Common myeloid progenitor, CD34-positive (primary cell): ENCODE data around the gene PEX14. TPM values are rescaled to one million over a fixed set of nuclear protein-coding genes. Genes with fewer than 3 reads are reported as not detected.
"Not testable (repeated sequence)": the region's sequence is repeated elsewhere in the genome, so short reads cannot be mapped to it uniquely, and the experiment has no call there.

ENCODE experiments used
- CTCF ChIA-PET: fragments of 350-600 bp; sonication (Branson Sonifier 250); formaldehyde crosslinking; loops from one replicate; lab custom pipeline; 2021; ENCODE audit warnings: antibody characterized with exemption; lab: Charles Lee
- POLR2A ChIA-PET: fragments of 350-600 bp; sonication (Branson Sonifier 250); formaldehyde crosslinking; loops from one replicate; lab custom pipeline; 2021; ENCODE audit warnings: antibody characterized with exemption; lab: Charles Lee
- DNase-seq, 3 donors: peaks; one replicate each; pipeline versions ENCODE4 v3.0.0 to v3.0.0-alpha.2; 2013
- H3K27ac ChIP-seq, 2 experiments: 1 replicate in 1 of 2; 2 replicates in 1 of 2; pipeline ENCODE4 v1.7.0; 2013; ENCODE audit warnings: inconsistent platforms in 2 of 2, low read length in 2 of 2, mild to moderate bottlenecking in 2 of 2, low read depth in 1 of 2, moderate library complexity in 1 of 2; ENCODE audit not compliant: severe bottlenecking in 2 of 2, insufficient read depth in 1 of 2, poor library complexity in 1 of 2
- H3K27me3 ChIP-seq, 5 experiments: replicated peaks in 2 of 5; 1 replicate in 3 of 5; 2 replicates in 2 of 5; pipeline versions ENCODE4 v1.6.1 to v1.7.0; 2013; ENCODE audit warnings: low read length in 4 of 5, mild to moderate bottlenecking in 2 of 5, moderate library complexity in 2 of 5, inconsistent platforms in 1 of 5; ENCODE audit not compliant: insufficient read depth in 5 of 5, control insufficient read depth in 4 of 5
- H3K36me3 ChIP-seq, 4 experiments: 1 replicate in 2 of 4; 2 replicates in 2 of 4; pipeline versions ENCODE4 v1.6.1 to v1.7.0; 2013; ENCODE audit warnings: low read length in 3 of 4, control low read depth in 1 of 4, mild to moderate bottlenecking in 1 of 4; ENCODE audit not compliant: control insufficient read depth in 4 of 4, insufficient read depth in 4 of 4
- H3K4me1 ChIP-seq, 4 experiments: 1 replicate in 3 of 4; 2 replicates in 1 of 4; pipeline versions ENCODE4 v1.6.1 to v1.7.1; 2013; ENCODE audit warnings: low read length in 3 of 4, mild to moderate bottlenecking in 3 of 4, control low read depth in 1 of 4, inconsistent platforms in 1 of 4, moderate library complexity in 1 of 4; ENCODE audit not compliant: control insufficient read depth in 4 of 4, insufficient read depth in 4 of 4; ENCODE audit errors: control extremely low read depth in 1 of 4
- H3K4me3 ChIP-seq, 7 experiments: 1 replicate in 4 of 7; 2 replicates in 3 of 7; pipeline versions ENCODE4 v1.5.1 to v1.7.0; 2013; ENCODE audit warnings: mild to moderate bottlenecking in 7 of 7, low read length in 6 of 7, moderate library complexity in 6 of 7, inconsistent platforms in 2 of 7, low read depth in 2 of 7, control low read depth in 1 of 7; ENCODE audit not compliant: insufficient read depth in 4 of 7, control insufficient read depth in 1 of 7; ENCODE audit errors: extremely low read depth in 1 of 7
- H3K9me3 ChIP-seq, 5 experiments: 1 replicate in 4 of 5; 2 replicates in 1 of 5; pipeline versions ENCODE4 v1.6.1 to v1.7.1; 2013; ENCODE audit warnings: low read length in 4 of 5, mild to moderate bottlenecking in 2 of 5, inconsistent platforms in 1 of 5, low read depth in 1 of 5, moderate library complexity in 1 of 5; ENCODE audit not compliant: control insufficient read depth in 4 of 5, insufficient read depth in 2 of 5; ENCODE audit errors: control extremely low read depth in 1 of 5
- WGBS: methylation state at CpG from one replicate; pipeline ENCODE4 v1.1.5; 2013; ENCODE audit not compliant: insufficient coverage; 5-methylcytosine and 5-hydroxymethylcytosine counted together
- polyA plus RNA-seq: library from polyadenylated mRNA; unstranded; fragments of 120-200 nt; gene quantifications from one replicate; pipeline ENCODE4 v1.2.1, GENCODE V29; 2013

PEX14 gene
- 10.1 TPM for polyA plus RNA-seq

GRCh38 chr1:10474613-10475507 lies at the start of gene PEX14:
PEX14 (plus strand) TSS chr1:10474950; CDS start chr1:10474967, 17 bp downstream.
- no peaks in the 10 kb centered on the region for H3K9me3 ChIP-seq
- ChIA-PET CTCF (interaction anchor here (0.7 to 1.3 kb wide), 2 partner anchors 11 to 19 kb away, joined by 3 to 10 read pairs; no protein-coding TSS in a partner anchor), POLR2A (no interaction called here)
- 18% methylated on average over 33 of the region's 50 CpGs for WGBS
- peaks cover 8 to 38% (median 29%) of the 10 kb centered on the region in 4 experiments for H3K4me1 ChIP-seq
- H3K27ac ChIP-seq: peak within 1 kb of the TSS; percentile 26 to 88
- H3K4me3 ChIP-seq: peak within 1 kb of the TSS; percentile 84 to 97 (median 90)
- no peaks in the 10 kb centered on the region for H3K27me3 ChIP-seq
- peaks cover 0 to 7% (median 3%) of the 10 kb centered on the region in 4 experiments for H3K36me3 ChIP-seq
- peak; percentile 83 to 92 (median 90) for DNase-seq

GRCh38 chr1:10425826-10426534 lies 48.8 kb upstream of the PEX14 start:
- H3K36me3 ChIP-seq: peaks cover 4 to 12% (median 7%) of the 10 kb centered on the region in 4 experiments
- H3K27me3 ChIP-seq, H3K27ac ChIP-seq, H3K4me3 ChIP-seq, H3K9me3 ChIP-seq: not testable (repeated sequence)
- CTCF ChIA-PET: interaction anchor here (0.9 to 2.5 kb wide), 5 partner anchors 10 to 68 kb away, joined by 3 to 9 read pairs (median 3); no protein-coding TSS in a partner anchor
- DNase-seq: peak in 2 of 3 donors; percentile 23 to 50
- WGBS: 81% methylated on average over 17 of the region's 21 CpGs
- POLR2A ChIA-PET: interaction anchor here (1.0 kb wide), 1 partner anchor 10 kb away, joined by 3 read pairs; no protein-coding TSS in a partner anchor
- peaks cover 3 to 18% (median 10%) of the 10 kb centered on the region in 4 experiments for H3K4me1 ChIP-seq

- not testable (repeated sequence) for H3K9me3 ChIP-seq, H3K4me3 ChIP-seq, H3K36me3 ChIP-seq, H3K27ac ChIP-seq, H3K27me3 ChIP-seq, DNase-seq
- POLR2A ChIA-PET: interaction anchor here (1.0 kb wide), 1 partner anchor 11 kb away, joined by 3 read pairs; no protein-coding TSS in a partner anchor
- CTCF ChIA-PET: interaction anchor here (0.9 to 2.5 kb wide), 4 partner anchors 11 to 67 kb away, joined by 3 to 9 read pairs (median 4); no protein-coding TSS in a partner anchor
- peaks cover 3 to 23% (median 15%) of the 10 kb centered on the region in 4 experiments for H3K4me1 ChIP-seq
- 91% methylated on average over 8 of the region's 21 CpGs for WGBS
Observed at GRCh38 chr1:10426535-10426848, 48.3 kb upstream of the PEX14 start.

- ChIA-PET POLR2A (interaction anchor here (1.2 kb wide), 1 partner anchor 30 kb away, joined by 3 read pairs; the partner anchor contains the start of gene PGD), CTCF (interaction anchor here (0.8 to 10.2 kb wide), 13 partner anchors 13 to 220 kb away, joined by 3 to 118 read pairs (median 6); partner anchors contain the start of gene PGD)
- WGBS: 95% methylated on average over 4 of the region's 5 CpGs
- Histone ChIP-seq H3K27me3 (no peaks in the 10 kb centered on the region), H3K4me3 (no peak overlapping the region), H3K27ac (no peak overlapping the region), H3K36me3 (peaks cover 0 to 2% (median 0%) of the 10 kb centered on the region in 4 experiments), H3K9me3 (no peaks in the 10 kb centered on the region), H3K4me1 (peaks cover 3 to 24% (median 16%) of the 10 kb centered on the region in 4 experiments)
- no peak for DNase-seq
Observed at GRCh38 chr1:10428984-10429383, 45.8 kb upstream of the PEX14 start.

GRCh38 chr1:10429868-10430215 lies 44.9 kb upstream of the PEX14 start:
- H3K36me3 ChIP-seq: peaks cover 0 to 2% (median 0%) of the 10 kb centered on the region in 4 experiments
- no peaks in the 10 kb centered on the region for H3K27me3 ChIP-seq
- no peaks in the 10 kb centered on the region for H3K9me3 ChIP-seq
- 31% methylated on average over 15 of the region's 16 CpGs for WGBS
- H3K4me1 ChIP-seq: peaks cover 3 to 24% (median 16%) of the 10 kb centered on the region in 4 experiments
- ChIA-PET POLR2A (interaction anchor here (1.2 kb wide), 1 partner anchor 31 kb away, joined by 3 read pairs; the partner anchor contains the start of gene PGD), CTCF (interaction anchor here (0.6 to 10.2 kb wide), 18 partner anchors 10 to 632 kb away, joined by 3 to 118 read pairs (median 4); no protein-coding TSS in a partner anchor)
- peak overlapping the region in 1 of 2 experiments; percentile 92 for H3K27ac ChIP-seq
- H3K4me3 ChIP-seq: peak overlapping the region; percentile 46 to 99 (median 89)
- peak in 1 of 3 donors; percentile 30 for DNase-seq

- Histone ChIP-seq H3K27ac (peak within 1 kb of the TSS; percentile 74 to 92), H3K9me3 (no peaks in the 10 kb centered on the region), H3K4me3 (peak within 1 kb of the TSS; percentile 64 to 99 (median 89)), H3K36me3 (peaks cover 0 to 4% (median under 1%) of the 10 kb centered on the region in 4 experiments), H3K4me1 (peaks cover 3 to 24% (median 16%) of the 10 kb centered on the region in 4 experiments), H3K27me3 (no peaks in the 10 kb centered on the region)
- peak; percentile 83 to 92 (median 90) for DNase-seq
- 0% methylated on average over 72 of the region's 95 CpGs for WGBS
- CTCF ChIA-PET: interaction anchor here (0.8 to 10.2 kb wide), 18 partner anchors 9 to 631 kb away, joined by 3 to 118 read pairs (median 4); partner anchors contain the start of gene DFFA
- POLR2A ChIA-PET: interaction anchor here (0.6 to 1.2 kb wide), 2 partner anchors 32 to 67 kb away, joined by 3 read pairs; partner anchors contain the start of gene PGD
Observed at GRCh38 chr1:10430216-10431069, 44.3 kb upstream of the PEX14 start, which contains the start of gene CENPS. CENPS (plus strand) TSS chr1:10430433; CDS start chr1:10430518, 85 bp downstream.
